ENCODE results near the gene DHODH. TPM values are rescaled to one million over a fixed set of nuclear protein-coding genes. Genes with fewer than 3 reads are reported as not detected.
"Not testable (repeated sequence)": the region's sequence is repeated elsewhere in the genome, so short reads cannot be mapped to it uniquely, and the experiment has no call there.

The DHODH gene
- total RNA-seq, 1 donor from 2014 or later, result 4.2 TPM

DNA sequence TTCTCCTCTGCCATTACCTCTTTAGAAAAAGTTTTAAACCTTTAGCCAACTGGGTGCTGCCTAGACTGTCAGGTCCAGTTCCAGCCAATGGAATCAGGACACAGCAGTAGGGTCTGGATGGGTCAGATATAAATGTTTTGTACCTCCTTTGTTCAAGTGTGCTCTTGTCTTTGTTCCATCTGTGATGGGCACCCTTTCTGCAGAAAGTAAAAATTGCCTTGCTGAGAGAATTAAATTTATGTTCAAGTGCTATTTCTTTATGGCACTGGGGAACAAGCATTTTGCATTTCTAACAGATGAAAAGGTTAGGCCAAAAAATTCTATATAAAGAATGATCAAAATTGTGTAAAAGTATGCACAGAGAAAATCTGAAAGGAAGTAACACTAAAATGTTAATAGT, 40.6 kb downstream of the DHODH start:
- H3K27me3 ChIP-seq, result no peaks in the 10 kb centered on the region
- no peaks in the 10 kb centered on the region for H3K36me3 ChIP-seq
- H3K9me3 ChIP-seq, result no peaks in the 10 kb centered on the region
- no peak overlapping the region for H3K27ac ChIP-seq
- intact Hi-C loops (cut with DNase I), result no loop called here
- no peak overlapping the region for H3K4me3 ChIP-seq
- DNase-seq (ENCODE audit: extremely low spot score in 2 of 2), result no peak
- no peak for TF ChIP-seq POLR2AphosphoS5 (IDR thresholded peaks at IDR 0.05; ENCODE audit: insufficient read depth in 1 of 2, low read depth in 1 of 2)
- no peak for TF ChIP-seq CTCF (IDR thresholded peaks at IDR 0.05)
- no peak for TF ChIP-seq POLR2A (IDR thresholded peaks at IDR 0.05)
- no peaks in the 10 kb centered on the region for H3K4me1 ChIP-seq

DNA sequence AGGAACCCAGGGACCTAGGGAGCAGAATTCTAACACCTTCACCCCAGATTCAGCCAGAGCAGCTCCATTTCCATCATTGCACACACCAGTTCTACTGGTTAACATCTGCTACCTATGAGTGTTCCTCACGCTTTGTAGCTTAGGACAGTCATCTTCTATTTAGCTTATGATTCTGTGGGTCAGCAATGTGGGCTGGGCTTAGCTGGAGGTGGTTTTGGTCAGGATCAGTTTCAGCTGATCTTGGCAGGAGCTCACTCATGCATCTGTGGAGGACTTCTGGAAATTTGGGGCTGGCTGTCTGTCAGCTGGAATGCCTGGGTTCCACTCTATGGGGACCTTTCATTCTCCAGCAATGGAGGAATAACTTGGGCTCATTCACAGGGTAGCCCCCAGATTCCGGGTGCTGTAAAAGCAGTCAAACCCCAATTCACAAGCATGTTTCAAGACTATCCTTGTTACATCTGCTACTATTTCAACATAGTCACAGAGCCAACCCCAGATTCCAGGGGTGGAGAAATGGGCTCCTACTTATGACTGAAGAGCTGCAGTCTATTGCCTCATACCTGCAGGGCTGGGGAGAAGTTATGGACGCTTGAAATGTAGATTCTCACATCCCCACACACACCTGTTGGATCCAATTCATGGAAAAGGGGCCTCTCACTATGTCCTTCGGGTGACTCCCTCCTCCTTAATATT, 42.4 kb downstream of the DHODH start:
- DNase-seq (ENCODE audit: extremely low spot score in 2 of 2), result no peak
- Histone ChIP-seq H3K27ac (no peak overlapping the region), H3K9me3 (no peaks in the 10 kb centered on the region), H3K27me3 (no peaks in the 10 kb centered on the region), H3K36me3 (no peaks in the 10 kb centered on the region), H3K4me1 (no peaks in the 10 kb centered on the region), H3K4me3 (no peak overlapping the region)
- intact Hi-C loops (cut with DNase I), result no loop called here
- TF ChIP-seq POLR2A (IDR thresholded peaks at IDR 0.05) (no peak), CTCF (IDR thresholded peaks at IDR 0.05) (no peak), POLR2AphosphoS5 (IDR thresholded peaks at IDR 0.05; ENCODE audit: insufficient read depth in 1 of 2, low read depth in 1 of 2) (no peak)

DNA sequence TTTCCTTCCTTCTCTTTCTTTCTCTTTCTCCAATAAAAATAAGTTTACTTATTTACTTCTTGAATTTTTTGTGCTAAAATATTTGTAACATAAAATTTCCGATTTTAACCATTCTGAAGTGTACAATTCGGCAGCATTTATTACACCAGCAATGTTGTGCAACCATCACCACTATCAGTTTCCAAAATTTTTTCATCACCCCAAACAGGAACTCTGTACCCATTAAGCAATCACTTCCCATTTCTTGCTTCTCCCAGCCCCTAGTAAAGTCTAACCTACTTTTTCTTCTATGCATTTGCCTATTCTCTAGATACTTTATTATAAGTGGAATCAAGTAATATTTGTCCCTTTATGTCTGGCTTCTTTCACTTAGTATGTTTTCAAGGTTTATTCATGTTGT, 43.3 kb downstream of the DHODH start:
- no peak for TF ChIP-seq POLR2AphosphoS5 (IDR thresholded peaks at IDR 0.05; ENCODE audit: insufficient read depth in 1 of 2, low read depth in 1 of 2)
- no peak for TF ChIP-seq CTCF (IDR thresholded peaks at IDR 0.05)
- TF ChIP-seq POLR2A (IDR thresholded peaks at IDR 0.05), result no peak
- Histone ChIP-seq H3K27me3 (no peaks in the 10 kb centered on the region), H3K36me3 (no peaks in the 10 kb centered on the region), H3K4me3 (no peak overlapping the region), H3K27ac (no peak overlapping the region), H3K9me3 (no peaks in the 10 kb centered on the region), H3K4me1 (no peaks in the 10 kb centered on the region)
- intact Hi-C loops (cut with DNase I), result no loop called here
- no peak for DNase-seq (ENCODE audit: extremely low spot score in 2 of 2)

DNA sequence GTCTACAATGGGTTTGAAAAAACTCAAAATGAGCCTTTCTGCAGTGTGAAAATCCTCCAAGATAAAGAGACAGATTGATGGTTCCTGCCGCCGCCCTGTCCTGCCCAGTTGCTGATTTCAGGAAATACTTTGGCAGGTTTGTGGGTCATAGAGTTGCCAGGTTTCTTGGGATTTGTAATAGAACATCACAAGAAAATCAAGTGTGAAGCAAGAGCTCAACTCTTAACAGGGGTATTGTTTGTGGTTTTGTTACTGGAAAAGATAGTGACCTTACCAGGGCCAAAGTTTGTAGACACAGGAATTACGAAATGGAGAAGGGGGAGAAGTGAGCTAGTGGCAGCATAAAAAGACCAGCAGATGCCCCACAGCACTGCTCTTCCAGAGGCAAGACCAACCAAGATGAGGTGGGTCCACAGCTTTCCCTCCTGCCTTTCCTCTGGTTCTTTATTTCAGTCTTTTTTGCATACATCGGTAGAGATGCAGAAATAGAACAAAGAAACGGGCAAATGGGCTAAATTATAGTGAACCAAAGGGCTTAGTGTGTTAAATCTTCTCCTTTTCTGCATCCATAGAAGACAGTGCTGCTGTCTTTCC, 45.8 kb downstream of the DHODH start, which contains the start of gene HP:
HP (plus strand) TSS at position 252 of the 594 bp plus-strand sequence; CDS start at position 400, 148 bp downstream.
- H3K36me3 ChIP-seq; DNase-seq (ENCODE audit: extremely low spot score in 2 of 2); H3K27me3 ChIP-seq; H3K9me3 ChIP-seq; H3K4me1 ChIP-seq; H3K27ac ChIP-seq; intact Hi-C loops (cut with DNase I); H3K4me3 ChIP-seq: not testable (repeated sequence)

- no peak overlapping the region for H3K4me3 ChIP-seq
- DNase-seq (ENCODE audit: extremely low spot score in 2 of 2), result no peak
- no peak overlapping the region for H3K27ac ChIP-seq
- H3K9me3 ChIP-seq, result no peaks in the 10 kb centered on the region
- no peaks in the 10 kb centered on the region for H3K27me3 ChIP-seq
- no peak for TF ChIP-seq POLR2A (IDR thresholded peaks at IDR 0.05)
- TF ChIP-seq POLR2AphosphoS5 (IDR thresholded peaks at IDR 0.05; ENCODE audit: insufficient read depth in 1 of 2, low read depth in 1 of 2), result no peak
- no peak for TF ChIP-seq CTCF (IDR thresholded peaks at IDR 0.05)
- no peaks in the 10 kb centered on the region for H3K36me3 ChIP-seq
- H3K4me1 ChIP-seq, result no peaks in the 10 kb centered on the region
- intact Hi-C loops (cut with DNase I), result no loop called here
These were observed 47.4 kb downstream of the DHODH start for GRCh38 chr16:72055911-72056310.

- intact Hi-C loops (cut with DNase I); H3K27ac ChIP-seq; DNase-seq (ENCODE audit: extremely low spot score in 2 of 2); H3K27me3 ChIP-seq; H3K36me3 ChIP-seq; H3K9me3 ChIP-seq; H3K4me1 ChIP-seq; H3K4me3 ChIP-seq: not testable (repeated sequence)
These were observed 48.8 kb downstream of the DHODH start for GRCh38 chr16:72057313-72057712.

DNA sequence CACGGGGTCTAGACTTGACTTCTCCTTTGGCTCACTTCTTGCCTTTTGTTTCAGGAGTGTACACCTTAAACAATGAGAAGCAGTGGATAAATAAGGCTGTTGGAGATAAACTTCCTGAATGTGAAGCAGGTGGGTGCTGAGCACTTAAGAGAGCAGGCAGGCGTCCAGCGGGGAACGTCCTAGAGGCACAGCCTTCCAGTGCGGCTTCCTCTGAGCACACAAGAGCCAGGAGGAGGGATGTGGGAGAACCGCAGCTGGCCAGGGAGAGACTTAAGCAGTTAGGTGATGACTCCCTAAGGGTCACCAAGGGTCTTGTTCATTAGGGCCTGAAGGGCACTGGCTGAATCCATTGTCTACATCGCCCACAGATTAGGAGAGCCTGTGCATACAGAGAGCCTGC, 50.5 kb downstream of the DHODH start:
- H3K27me3 ChIP-seq; H3K36me3 ChIP-seq; DNase-seq (ENCODE audit: extremely low spot score in 2 of 2); H3K4me3 ChIP-seq; H3K27ac ChIP-seq; H3K9me3 ChIP-seq; H3K4me1 ChIP-seq; intact Hi-C loops (cut with DNase I): not testable (repeated sequence)

All from vagina (tissue), 2 donors.